ENCODE measurements around the gene GOLGA6L2. TPM values are rescaled to one million over a fixed set of nuclear protein-coding genes. Genes with fewer than 3 reads are reported as not detected.

Gene GOLGA6L2
- total RNA-seq, 1 experiment from 2014 or later, result not detected

- Histone ChIP-seq H3K36me3 (ENCODE audit: insufficient read depth, low read length) (no peaks in the 10 kb centered on the region), H4K20me1 (ENCODE audit: insufficient read depth, low read depth, low read length) (no peaks in the 10 kb centered on the region), H3K27me3 (ENCODE audit: low read length) (no peaks in the 10 kb centered on the region), H3K4me3 (ENCODE audit: low read length) (no peak overlapping the region), H3K4me2 (ENCODE audit: low read depth, low read length, poor library complexity, severe bottlenecking) (no peak overlapping the region), H2AFZ (ENCODE audit: low read length) (no peak overlapping the region), H3K9me2 (replicated peaks; ENCODE audit: insufficient read depth, low read length) (no peaks in the 10 kb centered on the region), H3K4me1 (ENCODE audit: low read length) (no peaks in the 10 kb centered on the region), H3K79me2 (ENCODE audit: low read length) (no peaks in the 10 kb centered on the region), H3K27ac (ENCODE audit: low read length) (no peak overlapping the region), H3K9me3 (ENCODE audit: low read length) (no peaks in the 10 kb centered on the region), H3K9ac (ENCODE audit: low read length) (no peak overlapping the region)
- DNase-seq, result no peak
Measured at GRCh38 chr15:23472033-23472432, 25.0 kb upstream of the GOLGA6L2 start.

DNA sequence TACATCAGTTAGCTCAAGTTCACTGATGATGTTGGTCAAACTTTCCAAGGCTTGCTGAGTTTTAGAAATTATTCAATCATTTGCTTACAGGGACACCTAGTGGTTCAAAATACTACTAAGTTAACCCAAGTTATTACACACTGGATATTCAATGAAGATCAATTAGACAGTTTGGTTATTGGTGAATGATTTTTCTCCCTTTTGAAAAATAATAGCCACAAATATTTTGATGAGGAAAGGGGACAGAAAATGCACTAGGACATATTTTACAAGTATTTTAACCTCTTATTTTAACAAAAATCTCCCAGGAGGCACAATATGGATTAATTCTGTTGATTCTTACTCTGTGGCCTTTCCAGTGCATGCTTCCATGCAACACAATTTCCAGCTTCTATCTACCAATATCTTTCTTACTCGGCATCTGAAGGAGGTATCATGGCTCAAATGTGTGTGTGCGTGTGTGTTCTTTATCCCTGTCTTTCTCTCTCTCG, 20.1 kb upstream of the GOLGA6L2 start:
- Histone ChIP-seq H3K9ac (ENCODE audit: low read length) (no peak overlapping the region), H4K20me1 (ENCODE audit: insufficient read depth, low read depth, low read length) (no peaks in the 10 kb centered on the region), H3K4me2 (ENCODE audit: low read depth, low read length, poor library complexity, severe bottlenecking) (no peak overlapping the region), H3K4me1 (ENCODE audit: low read length) (no peaks in the 10 kb centered on the region), H3K27ac (ENCODE audit: low read length) (no peak overlapping the region), H3K36me3 (ENCODE audit: insufficient read depth, low read length) (no peaks in the 10 kb centered on the region), H3K79me2 (ENCODE audit: low read length) (no peaks in the 10 kb centered on the region), H3K9me3 (ENCODE audit: low read length) (no peaks in the 10 kb centered on the region), H3K9me2 (replicated peaks; ENCODE audit: insufficient read depth, low read length) (no peaks in the 10 kb centered on the region), H2AFZ (ENCODE audit: low read length) (no peak overlapping the region), H3K4me3 (ENCODE audit: low read length) (no peak overlapping the region), H3K27me3 (ENCODE audit: low read length) (no peaks in the 10 kb centered on the region)
- DNase-seq, result peak; percentile 65

DNA sequence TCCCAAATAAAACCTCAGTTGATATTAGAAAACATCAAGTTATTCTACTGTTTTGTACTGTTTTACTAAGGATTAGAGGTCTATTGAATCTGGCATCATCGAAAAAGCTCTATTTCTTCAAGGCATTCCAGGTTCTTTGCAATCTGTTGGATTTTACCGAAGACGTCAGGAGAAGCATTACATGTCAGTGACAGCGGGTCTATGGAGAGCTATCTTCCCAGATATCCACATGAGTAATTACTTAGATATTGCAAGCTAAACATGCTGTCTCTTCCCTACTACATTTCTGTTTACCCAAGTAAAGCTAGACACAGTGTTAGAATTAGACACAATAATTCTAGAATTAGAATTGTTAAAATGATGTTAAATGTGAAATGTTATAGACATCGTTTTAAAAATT, 10.8 kb upstream of the GOLGA6L2 start:
- Histone ChIP-seq H3K27ac (ENCODE audit: low read length) (no peak overlapping the region), H3K4me3 (ENCODE audit: low read length) (no peak overlapping the region)

GRCh38 chr15:23446215-23447106, 582 bp downstream of the GOLGA6L2 start:
- Histone ChIP-seq H3K4me2 (ENCODE audit: low read depth, low read length, poor library complexity, severe bottlenecking) (no peak overlapping the region), H3K27ac (ENCODE audit: low read length) (no peak overlapping the region)

More for the DNA sequence above, 10.8 kb upstream of the GOLGA6L2 start:
- H3K9me2 ChIP-seq (replicated peaks; ENCODE audit: insufficient read depth, low read length), result no peaks in the 10 kb centered on the region
- no peaks in the 10 kb centered on the region for H3K4me1 ChIP-seq (ENCODE audit: low read length)
- H4K20me1 ChIP-seq (ENCODE audit: insufficient read depth, low read depth, low read length), result no peaks in the 10 kb centered on the region
- no peaks in the 10 kb centered on the region for H3K36me3 ChIP-seq (ENCODE audit: insufficient read depth, low read length)
- DNase-seq, result no peak
- no peaks in the 10 kb centered on the region for H3K9me3 ChIP-seq (ENCODE audit: low read length)
- H3K27me3 ChIP-seq (ENCODE audit: low read length), result no peaks in the 10 kb centered on the region
- no peaks in the 10 kb centered on the region for H3K79me2 ChIP-seq (ENCODE audit: low read length)
- no peak overlapping the region for H3K4me2 ChIP-seq (ENCODE audit: low read depth, low read length, poor library complexity, severe bottlenecking)
- no peak overlapping the region for H2AFZ ChIP-seq (ENCODE audit: low read length)
- no peak overlapping the region for H3K9ac ChIP-seq (ENCODE audit: low read length)

DNA sequence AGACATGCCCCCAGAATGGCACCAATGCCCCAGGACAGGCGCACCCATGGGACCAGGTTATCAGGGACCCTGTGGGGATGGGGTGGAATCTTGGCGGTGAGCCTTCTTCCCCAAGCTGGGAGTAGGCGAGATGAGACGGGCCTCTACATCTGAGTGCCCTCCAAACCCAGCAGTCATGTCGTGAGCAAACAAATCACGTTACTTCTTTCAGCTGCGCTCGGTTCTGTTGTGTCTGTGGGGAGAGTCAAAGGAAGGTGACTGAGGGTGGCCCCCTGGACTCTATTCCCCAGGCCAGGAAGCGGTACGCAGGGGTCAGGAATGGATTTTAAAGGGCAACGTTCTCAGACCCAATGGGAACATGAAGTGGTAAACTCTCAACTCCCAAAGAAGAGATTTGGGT, 2.8 kb downstream of the GOLGA6L2 start:
- no peak overlapping the region for H3K27ac ChIP-seq (ENCODE audit: low read length)
- no peaks in the 10 kb centered on the region for H4K20me1 ChIP-seq (ENCODE audit: insufficient read depth, low read depth, low read length)
- no peaks in the 10 kb centered on the region for H3K9me3 ChIP-seq (ENCODE audit: low read length)
- no peaks in the 10 kb centered on the region for H3K36me3 ChIP-seq (ENCODE audit: insufficient read depth, low read length)
- H2AFZ ChIP-seq (ENCODE audit: low read length), result no peak overlapping the region
- no peaks in the 10 kb centered on the region for H3K27me3 ChIP-seq (ENCODE audit: low read length)
- H3K9ac ChIP-seq (ENCODE audit: low read length), result no peak overlapping the region
- no peaks in the 10 kb centered on the region for H3K4me1 ChIP-seq (ENCODE audit: low read length)
- no peaks in the 10 kb centered on the region for H3K9me2 ChIP-seq (replicated peaks; ENCODE audit: insufficient read depth, low read length)
- DNase-seq, result no peak
- no peak overlapping the region for H3K4me3 ChIP-seq (ENCODE audit: low read length)
- no peak overlapping the region for H3K4me2 ChIP-seq (ENCODE audit: low read depth, low read length, poor library complexity, severe bottlenecking)
- H3K79me2 ChIP-seq (ENCODE audit: low read length), result no peaks in the 10 kb centered on the region

More at GRCh38 chr15:23446215-23447106, 582 bp downstream of the GOLGA6L2 start:
- Histone ChIP-seq H3K9me3 (ENCODE audit: low read length) (no peaks in the 10 kb centered on the region), H2AFZ (ENCODE audit: low read length) (no peak overlapping the region), H3K36me3 (ENCODE audit: insufficient read depth, low read length) (no peaks in the 10 kb centered on the region), H3K4me3 (ENCODE audit: low read length) (no peak overlapping the region), H3K9ac (ENCODE audit: low read length) (no peak overlapping the region), H4K20me1 (ENCODE audit: insufficient read depth, low read depth, low read length) (no peaks in the 10 kb centered on the region), H3K9me2 (replicated peaks; ENCODE audit: insufficient read depth, low read length) (no peaks in the 10 kb centered on the region), H3K4me1 (ENCODE audit: low read length) (no peaks in the 10 kb centered on the region), H3K79me2 (ENCODE audit: low read length) (no peaks in the 10 kb centered on the region), H3K27me3 (ENCODE audit: low read length) (no peaks in the 10 kb centered on the region)
- no peak for DNase-seq

GRCh38 chr15:23441204-23441603, 5.8 kb downstream of the GOLGA6L2 start:
- DNase-seq, result no peak
- Histone ChIP-seq H3K27ac (ENCODE audit: low read length) (no peak overlapping the region), H3K79me2 (ENCODE audit: low read length) (no peaks in the 10 kb centered on the region), H3K4me1 (ENCODE audit: low read length) (no peaks in the 10 kb centered on the region), H2AFZ (ENCODE audit: low read length) (no peak overlapping the region), H3K36me3 (ENCODE audit: insufficient read depth, low read length) (no peaks in the 10 kb centered on the region), H4K20me1 (ENCODE audit: insufficient read depth, low read depth, low read length) (no peaks in the 10 kb centered on the region), H3K4me2 (ENCODE audit: low read depth, low read length, poor library complexity, severe bottlenecking) (no peak overlapping the region), H3K9me2 (replicated peaks; ENCODE audit: insufficient read depth, low read length) (no peaks in the 10 kb centered on the region), H3K9me3 (ENCODE audit: low read length) (no peaks in the 10 kb centered on the region), H3K4me3 (ENCODE audit: low read length) (no peak overlapping the region), H3K9ac (ENCODE audit: low read length) (no peak overlapping the region), H3K27me3 (ENCODE audit: low read length) (no peaks in the 10 kb centered on the region)

DNA sequence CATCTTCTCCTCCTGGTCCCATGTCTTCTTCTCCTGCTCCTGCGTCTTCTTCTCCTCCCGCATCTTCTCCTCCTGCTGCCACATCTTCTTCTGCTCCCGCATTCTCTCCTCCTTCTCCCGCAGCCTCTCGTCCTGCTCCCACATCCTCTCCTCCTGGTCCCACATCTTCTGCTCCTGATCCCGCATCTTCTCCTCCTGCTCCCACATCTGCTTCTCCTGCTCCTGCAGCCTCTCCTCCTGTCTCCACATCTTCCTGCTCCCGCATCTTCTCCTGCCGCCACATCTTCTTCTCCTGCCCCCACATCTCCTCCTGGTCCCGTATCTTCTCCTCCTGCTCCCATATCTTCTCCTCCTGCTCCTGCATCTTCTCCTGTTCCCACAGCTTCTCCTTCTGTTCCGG, 6.4 kb downstream of the GOLGA6L2 start:
- no peak overlapping the region for H3K9ac ChIP-seq (ENCODE audit: low read length)
- no peak overlapping the region for H3K4me2 ChIP-seq (ENCODE audit: low read depth, low read length, poor library complexity, severe bottlenecking)
- no peak overlapping the region for H3K4me3 ChIP-seq (ENCODE audit: low read length)
- H3K4me1 ChIP-seq (ENCODE audit: low read length), result no peaks in the 10 kb centered on the region
- no peaks in the 10 kb centered on the region for H3K9me3 ChIP-seq (ENCODE audit: low read length)
- H3K27me3 ChIP-seq (ENCODE audit: low read length), result no peaks in the 10 kb centered on the region
- H3K36me3 ChIP-seq (ENCODE audit: insufficient read depth, low read length), result no peaks in the 10 kb centered on the region
- DNase-seq, result no peak
- no peak overlapping the region for H3K27ac ChIP-seq (ENCODE audit: low read length)
- no peaks in the 10 kb centered on the region for H4K20me1 ChIP-seq (ENCODE audit: insufficient read depth, low read depth, low read length)
- H2AFZ ChIP-seq (ENCODE audit: low read length), result no peak overlapping the region
- H3K79me2 ChIP-seq (ENCODE audit: low read length), result no peaks in the 10 kb centered on the region
- H3K9me2 ChIP-seq (replicated peaks; ENCODE audit: insufficient read depth, low read length), result no peaks in the 10 kb centered on the region

DNA sequence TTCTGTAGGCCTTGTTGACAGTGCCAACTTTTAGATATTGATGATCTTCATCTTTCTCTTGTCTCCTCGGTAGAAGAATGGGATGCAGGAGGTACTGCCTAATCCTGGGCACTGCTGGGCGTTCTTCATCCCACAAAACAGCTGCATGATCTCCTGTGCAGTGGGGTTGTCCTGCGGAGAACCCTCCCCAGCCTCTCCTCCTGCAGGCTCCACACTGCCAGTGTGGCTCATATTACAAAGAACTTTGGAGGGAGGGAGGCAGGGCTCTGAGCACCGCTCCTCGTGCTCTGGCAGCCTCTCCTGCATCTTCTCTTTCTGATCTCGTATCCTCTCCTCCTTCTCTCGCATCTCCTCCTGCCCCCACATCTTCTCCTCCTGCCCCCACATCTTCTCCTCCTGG, 7.5 kb downstream of the GOLGA6L2 start:
- no peak overlapping the region for H3K4me2 ChIP-seq (ENCODE audit: low read depth, low read length, poor library complexity, severe bottlenecking)
- no peaks in the 10 kb centered on the region for H3K27me3 ChIP-seq (ENCODE audit: low read length)
- DNase-seq, result no peak
- H3K9me3 ChIP-seq (ENCODE audit: low read length), result no peaks in the 10 kb centered on the region
- H3K9me2 ChIP-seq (replicated peaks; ENCODE audit: insufficient read depth, low read length), result no peaks in the 10 kb centered on the region
- H3K27ac ChIP-seq (ENCODE audit: low read length), result no peak overlapping the region
- H2AFZ ChIP-seq (ENCODE audit: low read length), result no peak overlapping the region
- H3K79me2 ChIP-seq (ENCODE audit: low read length), result no peaks in the 10 kb centered on the region
- no peaks in the 10 kb centered on the region for H4K20me1 ChIP-seq (ENCODE audit: insufficient read depth, low read depth, low read length)
- no peaks in the 10 kb centered on the region for H3K36me3 ChIP-seq (ENCODE audit: insufficient read depth, low read length)
- no peaks in the 10 kb centered on the region for H3K4me1 ChIP-seq (ENCODE audit: low read length)
- no peak overlapping the region for H3K9ac ChIP-seq (ENCODE audit: low read length)
- no peak overlapping the region for H3K4me3 ChIP-seq (ENCODE audit: low read length)

All from Karpas-422 (cell line).